Activated CD8-positive, alpha-beta memory T cell treated with anti-CD3 and anti-CD28 coated beads, Interleukin-2, amount 50 U/mL, for 4 hours (primary cell): ENCODE results near the gene NEU4.
A peak's percentile ranks its signal among the peaks of the same experiment; 100 is the strongest.
"Not testable (repeated sequence)": the region's sequence is repeated elsewhere in the genome, so short reads cannot be mapped to it uniquely, and the experiment has no call there.

Source experiments
- DNase-seq: peaks from one replicate; pipeline ENCODE4 v3.0.0-alpha.2; 2020

NEU4 gene, protein sequence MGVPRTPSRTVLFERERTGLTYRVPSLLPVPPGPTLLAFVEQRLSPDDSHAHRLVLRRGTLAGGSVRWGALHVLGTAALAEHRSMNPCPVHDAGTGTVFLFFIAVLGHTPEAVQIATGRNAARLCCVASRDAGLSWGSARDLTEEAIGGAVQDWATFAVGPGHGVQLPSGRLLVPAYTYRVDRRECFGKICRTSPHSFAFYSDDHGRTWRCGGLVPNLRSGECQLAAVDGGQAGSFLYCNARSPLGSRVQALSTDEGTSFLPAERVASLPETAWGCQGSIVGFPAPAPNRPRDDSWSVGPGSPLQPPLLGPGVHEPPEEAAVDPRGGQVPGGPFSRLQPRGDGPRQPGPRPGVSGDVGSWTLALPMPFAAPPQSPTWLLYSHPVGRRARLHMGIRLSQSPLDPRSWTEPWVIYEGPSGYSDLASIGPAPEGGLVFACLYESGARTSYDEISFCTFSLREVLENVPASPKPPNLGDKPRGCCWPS

DNA sequence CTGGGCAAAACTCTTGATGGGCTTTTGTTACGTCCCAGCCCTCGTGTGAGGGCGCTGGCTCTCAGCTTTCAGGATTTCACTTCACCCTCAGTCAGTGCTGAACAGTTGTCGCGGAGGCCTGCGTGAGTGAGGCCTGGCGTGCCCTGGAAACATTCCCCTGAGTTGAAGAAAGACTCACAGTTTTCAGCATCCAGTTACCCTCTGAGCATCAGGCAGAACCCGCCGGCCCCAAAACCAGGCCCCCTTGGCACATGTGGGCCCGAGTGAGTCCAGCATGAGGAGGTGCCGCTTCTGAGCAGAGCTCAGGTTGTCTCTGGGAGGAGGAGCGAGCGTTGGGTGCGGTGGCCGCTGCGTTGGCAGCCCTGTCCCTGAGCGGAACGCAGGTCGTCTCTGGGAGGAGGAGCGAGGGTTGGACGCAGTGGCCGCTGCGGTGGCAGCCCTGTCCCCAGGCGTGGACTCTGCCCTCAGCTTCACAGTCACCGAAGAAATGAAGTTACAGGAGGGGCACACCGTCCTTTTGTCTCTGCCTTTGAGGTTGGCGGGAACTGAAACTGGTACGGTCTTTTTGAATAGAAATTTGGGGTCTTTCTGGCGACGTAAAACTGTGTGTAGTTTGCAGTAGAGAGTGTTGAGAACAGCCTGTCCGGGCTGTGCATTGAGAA, at the start of gene NEU4:
Gene NEU4 (plus strand): TSS at position 473 of the 662 bp plus-strand sequence. CDS start 5,292 bp downstream, outside the sequence.
- no peak for DNase-seq

DNA sequence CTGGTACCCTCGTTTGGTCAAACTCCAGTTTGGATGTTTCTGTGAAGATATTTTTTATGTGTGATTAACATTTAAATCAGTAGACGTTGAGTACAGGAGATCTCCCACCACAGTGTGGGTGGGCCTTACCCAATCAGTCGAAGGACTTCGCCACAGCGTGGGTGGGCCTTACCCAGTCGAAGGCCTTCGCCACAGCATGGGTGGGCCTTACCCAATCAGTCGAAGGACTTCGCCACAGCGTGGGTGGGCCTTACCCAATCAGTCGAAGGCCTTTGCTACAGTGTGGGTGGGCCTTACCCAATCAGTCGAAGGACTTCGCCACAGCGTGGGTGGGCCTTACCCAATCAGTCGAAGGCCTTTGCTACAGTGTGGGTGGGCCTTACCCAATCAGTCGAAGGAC, 49.1 kb upstream of the NEU4 start:
- DNase-seq, result not testable (repeated sequence)

DNA sequence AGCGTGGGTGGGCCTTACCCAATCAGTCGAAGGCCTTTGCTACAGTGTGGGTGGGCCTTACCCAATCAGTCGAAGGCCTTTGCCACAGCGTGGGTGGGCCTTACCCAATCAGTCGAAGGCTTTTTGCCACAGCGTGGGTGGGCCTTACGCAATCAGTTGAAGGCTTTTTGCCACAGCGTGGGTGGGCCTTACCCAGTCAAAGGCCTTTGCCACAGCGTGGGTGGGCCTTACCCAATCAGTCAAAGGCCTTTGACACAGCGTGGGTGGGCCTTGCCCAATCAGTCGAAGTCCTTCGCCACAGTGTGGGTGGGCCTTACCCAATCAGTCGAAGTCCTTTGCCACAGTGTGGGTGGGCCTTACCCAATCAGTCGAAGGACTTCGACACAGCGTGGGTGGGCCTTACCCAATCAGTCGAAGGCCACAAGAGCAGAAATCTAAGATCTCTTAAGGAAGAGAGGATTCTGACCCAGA, 48.7 kb upstream of the NEU4 start:
- DNase-seq, result peak; percentile 9

DNA sequence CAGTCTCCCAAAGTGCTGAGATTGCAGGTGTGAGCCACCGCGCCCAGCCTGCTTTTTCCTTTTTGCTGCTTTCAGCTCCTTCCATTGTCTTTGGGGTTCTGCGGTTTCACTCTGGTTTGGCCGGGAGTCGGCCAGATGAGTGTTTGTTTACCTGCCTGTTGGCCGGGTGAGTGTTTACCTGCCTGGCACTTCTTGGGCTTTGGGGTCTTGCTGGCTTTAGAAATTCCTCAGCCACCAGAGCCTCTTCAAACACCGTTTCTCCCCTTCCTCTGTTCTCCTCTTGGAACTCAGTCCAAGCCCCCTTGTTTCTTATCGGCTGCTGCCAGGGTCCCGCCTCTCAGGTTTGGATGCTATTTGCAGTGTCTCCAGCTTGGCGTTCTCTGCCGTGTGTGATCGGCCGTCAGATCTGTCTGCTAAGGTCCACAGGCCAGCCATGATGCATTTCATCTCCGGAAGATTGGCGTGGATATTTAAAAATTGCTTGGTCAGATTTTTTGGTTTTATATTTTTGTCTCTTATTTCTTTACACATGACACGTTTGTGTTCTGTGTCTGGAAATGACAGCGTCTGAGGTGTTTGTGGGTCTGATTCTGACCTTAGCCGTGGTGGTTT, 46.6 kb upstream of the NEU4 start:
- peak; percentile 12 for DNase-seq

DNA sequence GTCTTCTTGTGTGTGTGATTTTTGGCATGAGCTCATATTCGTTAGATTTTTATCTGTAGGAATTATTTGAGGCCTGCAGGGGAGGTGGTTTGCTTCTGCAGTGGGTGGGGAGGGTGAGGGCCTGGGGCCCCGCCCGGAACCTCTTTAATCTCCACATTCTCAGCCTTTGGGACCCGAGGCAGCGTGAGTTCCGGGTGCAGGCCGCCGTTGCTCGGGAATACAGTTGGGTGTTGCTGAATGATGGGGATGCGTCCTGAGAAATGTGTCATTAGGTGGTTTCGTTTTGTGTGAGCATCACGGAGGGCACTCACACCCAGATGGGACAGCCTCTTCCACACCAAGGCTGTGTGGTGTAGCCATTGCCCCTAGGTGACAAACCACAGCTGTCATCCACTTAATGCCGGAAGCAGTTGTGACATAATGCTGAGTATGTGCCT, 46.0 kb upstream of the NEU4 start:
- peak; percentile 58 for DNase-seq

DNA sequence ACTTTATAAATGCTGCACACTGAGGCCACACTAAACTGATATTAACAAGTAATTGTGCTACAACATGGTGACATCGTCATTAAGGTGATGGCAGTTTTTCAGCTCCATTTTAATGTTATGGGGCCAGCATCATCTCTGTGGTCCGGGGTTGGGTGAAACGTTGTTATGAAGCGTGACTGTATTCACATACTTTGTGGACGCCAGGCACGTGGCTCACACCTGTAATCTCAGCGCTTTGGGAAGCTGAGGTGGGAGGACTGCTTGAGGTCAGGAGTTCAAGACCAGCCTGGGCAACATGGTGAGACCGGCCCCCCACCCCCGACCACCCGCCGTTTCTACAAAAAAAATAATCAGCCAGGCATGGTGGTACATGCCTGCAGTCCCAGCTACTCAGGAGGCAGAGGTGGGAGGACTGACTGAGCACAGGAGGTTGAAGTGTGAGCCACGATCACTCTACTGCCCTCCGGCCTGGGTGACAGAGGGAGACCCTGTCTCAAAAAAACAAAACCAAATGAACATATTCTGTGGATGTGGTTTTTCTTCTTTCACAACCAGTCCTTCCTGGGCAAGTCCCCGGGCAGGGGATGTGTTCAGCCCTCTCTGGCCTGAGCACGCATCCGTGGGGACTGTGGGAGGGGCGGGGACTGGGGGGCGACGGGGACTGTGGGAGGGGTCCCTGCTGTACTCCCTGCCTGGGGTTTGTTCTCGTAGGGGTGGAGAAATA, 45.3 kb upstream of the NEU4 start:
- no peak for DNase-seq

DNA sequence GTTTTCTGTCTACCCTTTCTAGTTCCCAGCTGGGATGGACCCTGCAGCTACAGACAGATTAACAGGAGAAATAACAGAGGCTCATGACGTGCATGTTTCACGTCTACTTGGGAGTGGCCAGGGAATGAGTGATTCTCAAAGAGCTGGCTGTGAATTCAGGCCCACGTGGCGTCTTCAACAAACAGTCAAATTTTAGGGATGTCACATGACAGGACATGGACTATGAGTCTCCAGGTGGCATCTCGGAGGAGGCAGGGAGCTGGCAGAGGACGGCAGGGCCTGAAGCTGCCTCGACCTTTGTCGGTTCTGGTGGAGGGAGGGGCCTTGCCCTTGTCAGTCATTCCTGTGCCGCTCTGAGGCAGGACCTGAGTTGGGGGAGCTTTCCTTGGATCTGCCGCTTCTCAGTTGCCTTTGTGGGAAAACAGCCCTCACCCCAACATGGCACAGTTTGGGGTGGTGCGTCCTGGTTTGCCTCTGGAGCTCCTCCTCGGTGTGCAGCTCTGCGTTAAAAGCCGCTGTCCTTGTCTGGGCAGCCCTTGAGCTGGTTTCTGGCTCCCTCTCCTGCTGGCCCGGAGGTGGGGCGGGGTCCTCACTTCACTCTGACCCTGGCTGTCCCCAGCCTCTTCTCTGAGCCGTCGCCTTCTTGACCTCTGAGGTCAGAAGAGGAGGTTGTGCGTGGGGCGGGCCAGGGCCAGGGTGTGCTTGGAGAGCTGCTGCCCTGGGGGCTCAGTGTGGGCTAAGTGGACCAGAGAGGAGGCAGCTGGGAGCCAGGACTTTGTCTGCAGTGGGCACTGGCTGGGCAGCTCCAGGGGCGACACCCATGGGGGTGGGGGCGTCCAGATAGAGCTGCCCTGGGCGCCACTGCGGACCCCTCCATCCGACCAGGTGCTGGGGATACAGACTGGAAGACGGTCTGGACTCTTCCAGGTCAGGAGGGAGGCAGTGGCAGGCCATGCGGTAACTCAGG, 44.4 kb upstream of the NEU4 start:
- no peak for DNase-seq

DNA sequence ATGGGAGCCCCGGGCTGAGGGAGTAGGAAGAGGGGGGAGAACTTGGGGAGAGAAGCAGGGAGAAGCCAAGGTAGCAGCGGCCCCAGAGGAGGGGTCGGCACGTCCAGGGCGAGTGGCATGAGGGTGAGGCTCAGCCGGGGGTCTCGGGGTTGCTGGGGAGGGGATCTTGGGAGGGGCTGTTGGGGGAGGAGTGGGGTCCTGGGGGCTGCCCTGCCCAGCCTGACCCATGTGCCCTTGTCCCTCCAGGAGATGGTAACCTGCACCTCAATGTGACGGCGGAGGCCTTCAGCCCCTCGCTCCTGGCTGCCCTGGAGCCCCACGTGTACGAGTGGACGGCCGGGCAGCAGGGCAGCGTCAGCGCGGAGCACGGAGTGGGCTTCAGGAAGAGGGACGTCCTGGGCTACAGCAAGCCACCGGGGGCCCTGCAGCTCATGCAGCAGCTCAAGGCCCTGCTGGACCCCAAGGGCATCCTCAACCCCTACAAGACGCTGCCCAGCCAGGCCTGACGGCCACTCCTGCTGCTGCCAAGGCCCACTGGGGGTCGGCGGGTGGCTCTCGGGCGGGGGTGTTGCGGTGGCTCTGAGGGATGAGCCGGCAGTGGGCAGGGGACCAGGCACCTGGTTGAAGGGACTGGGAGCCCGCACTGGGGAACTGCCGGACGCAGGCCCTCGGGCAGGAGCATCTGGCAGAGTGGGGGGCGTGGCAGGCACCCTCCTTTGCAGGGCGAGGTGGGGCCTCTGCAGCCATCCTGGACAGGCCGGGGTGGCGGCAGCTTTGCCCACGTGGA, 41.3 kb upstream of the NEU4 start:
- DNase-seq, result no peak

DNA sequence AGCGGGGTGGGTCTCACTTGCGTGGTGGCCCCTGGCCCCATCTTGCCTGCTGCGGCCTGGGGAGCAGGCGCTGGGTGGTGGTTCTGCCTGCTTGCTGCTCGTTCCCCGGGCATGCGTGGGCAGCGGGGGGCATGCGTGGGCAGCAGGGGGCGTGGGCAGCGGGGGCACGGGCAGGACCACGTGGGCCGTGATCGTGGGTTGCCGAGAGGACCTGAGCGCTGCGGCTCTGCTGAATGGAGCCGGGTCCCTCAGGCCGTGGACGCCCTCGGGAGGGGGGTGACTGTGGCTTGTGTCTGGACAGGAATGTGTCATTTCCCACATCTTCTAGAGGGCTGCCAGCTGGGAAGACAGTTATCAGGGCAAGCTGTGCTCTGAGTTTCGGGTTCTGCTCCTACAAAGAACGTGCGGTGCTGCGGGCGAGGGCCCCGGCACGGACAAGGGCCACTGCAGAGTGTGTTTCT, 40.7 kb upstream of the NEU4 start:
- DNase-seq, result no peak

DNA sequence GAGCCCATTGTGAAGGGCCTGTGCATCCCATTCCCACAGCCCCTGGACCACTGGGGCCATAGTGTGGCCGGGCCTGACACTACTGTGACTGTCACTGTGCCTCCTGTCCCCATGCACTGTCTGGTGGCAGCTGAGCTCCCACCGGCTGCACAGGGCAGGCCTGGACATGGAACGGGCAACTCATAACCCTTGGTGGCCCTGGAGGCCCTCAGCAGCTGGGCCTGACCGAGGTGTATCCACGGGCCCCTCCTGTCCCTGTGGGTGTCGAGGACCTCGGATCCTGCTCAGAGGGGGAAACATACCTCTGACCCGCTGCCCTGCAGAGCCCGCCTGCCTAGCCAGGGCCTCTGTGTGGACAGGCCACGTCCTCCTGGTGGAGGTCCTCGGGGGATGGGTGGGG, 40.1 kb upstream of the NEU4 start:
- DNase-seq, result no peak

DNA sequence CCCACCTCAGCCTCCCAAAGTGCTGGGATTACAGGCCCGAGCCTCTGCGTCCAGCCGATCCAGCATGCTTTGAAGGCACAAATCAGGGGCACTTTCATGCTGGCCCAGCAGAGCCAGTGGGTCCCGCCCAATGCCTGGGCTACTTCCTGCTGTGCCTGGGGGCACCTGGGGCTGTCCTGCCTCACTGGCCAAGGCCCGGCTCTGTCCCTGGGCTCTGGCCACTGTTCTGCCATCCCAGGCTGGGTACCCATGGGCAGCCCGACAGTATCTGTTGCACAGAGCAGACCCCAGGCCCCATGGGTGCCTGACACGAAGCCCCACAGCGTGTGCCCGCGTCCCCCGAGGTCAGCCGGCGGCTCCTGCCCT, 39.2 kb upstream of the NEU4 start:
- no peak for DNase-seq

DNA sequence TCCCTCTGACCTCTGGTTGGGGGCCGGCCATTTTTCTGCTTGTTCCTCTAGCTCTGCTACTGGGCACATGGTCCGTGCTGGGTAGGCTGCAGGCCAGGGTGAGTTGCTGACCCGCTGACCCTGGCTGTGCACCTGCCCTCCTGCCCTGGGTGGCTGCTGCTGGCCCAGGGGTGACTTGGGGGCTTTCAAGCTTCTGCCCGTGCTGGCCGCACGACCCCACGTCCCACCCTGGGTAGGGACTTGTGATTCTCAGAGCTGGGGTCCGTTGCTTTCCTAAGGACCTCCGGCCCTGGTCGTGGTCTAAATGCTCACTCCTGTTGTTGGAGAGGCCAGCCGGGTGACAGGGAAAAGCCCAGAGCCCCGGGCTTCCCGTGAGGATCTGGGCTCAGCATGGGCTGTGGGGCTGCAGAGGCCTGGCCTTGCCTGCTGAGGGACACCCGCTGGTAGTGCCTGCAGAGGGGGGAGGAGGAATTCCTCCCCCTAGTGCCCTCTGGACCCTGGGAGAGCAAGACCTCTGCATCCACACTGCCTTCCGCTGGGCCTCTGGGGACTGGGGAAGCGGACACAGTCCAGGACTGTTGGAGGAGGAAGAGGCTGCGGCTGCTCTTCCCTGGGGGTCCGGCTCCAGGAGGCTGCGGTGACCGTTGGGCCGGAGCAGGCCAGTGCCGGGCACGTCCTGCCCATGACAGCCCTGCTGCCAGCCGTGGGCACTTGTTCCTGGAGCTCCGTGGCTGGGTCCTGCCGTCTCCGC, 38.6 kb upstream of the NEU4 start:
- no peak for DNase-seq

DNA sequence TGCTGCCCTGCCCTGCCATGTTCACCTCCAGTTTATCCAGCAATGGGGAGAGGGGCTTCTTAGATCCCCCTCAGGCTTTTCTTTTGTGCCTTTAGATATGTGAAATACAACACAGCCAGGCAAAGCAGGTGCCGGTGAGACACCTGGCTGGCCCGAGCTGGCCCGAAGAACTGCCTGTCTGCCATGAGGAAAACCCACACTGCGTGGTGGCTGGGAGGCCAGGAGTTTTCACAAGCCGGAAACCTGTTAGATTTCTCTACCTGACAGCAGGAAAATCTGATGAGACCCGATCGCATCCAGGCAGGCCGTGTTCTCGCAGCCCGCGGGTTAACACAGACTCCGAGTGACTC, 38.1 kb upstream of the NEU4 start:
- no peak for DNase-seq

DNA sequence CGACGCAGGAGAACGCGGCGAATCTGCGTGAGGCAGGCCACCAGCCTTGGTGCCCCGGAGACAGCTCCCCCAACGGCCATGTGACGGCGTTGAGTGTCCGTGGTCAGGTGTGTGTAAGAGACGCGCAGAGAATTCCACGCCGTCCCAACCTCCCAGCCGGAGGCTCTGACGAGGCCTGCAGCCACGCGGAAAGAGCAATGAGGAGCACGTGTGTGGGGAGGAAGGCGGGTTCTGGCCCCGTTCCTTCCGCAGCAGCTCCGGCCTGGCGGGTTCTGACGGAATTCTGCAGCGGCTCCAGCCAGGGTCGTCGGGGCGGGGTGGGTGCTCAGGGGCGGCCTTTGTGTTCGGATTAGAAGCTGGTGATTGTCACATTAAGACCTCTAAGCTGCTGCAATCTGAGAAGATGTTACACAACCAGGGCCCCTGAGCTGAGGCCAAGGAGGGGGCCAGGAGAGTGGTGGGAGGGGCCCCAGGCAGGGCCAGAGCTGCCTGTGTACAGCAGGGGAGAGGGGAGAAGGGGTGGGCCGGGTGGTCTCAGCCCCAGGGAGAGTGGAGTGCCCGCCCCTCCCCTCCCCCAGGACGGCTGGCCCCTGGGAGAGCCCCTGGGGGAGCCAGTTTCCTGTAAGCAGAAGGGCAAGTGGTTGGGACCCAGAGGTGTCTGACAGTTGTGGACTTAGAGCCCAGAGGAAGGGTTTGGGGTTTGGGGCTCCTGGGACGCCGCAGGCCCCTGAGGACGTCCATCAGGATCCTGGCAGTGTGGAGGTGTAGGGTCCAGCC, 37.5 kb upstream of the NEU4 start:
- no peak for DNase-seq

DNA sequence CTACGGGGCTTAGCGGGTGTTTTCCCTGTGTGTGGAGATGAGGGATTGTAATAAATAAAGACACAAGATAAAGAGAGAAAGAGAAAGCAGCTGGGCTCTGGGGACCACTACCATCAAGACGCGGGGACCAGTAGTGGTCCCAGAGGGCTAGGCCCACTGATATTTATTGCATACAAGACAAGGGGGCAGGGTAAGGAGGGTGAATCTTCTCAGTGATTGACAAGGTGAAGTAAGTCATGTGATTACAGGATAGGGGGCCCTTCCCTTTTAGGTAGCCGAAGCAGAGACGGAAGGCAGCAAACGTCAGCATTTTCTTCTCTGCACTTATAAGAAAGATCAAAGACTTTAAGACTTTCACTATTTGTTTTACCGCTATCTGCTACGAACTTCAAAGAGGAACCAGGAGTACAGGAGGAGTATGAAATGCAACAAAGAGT, 36.9 kb upstream of the NEU4 start:
- DNase-seq, result no peak

DNA sequence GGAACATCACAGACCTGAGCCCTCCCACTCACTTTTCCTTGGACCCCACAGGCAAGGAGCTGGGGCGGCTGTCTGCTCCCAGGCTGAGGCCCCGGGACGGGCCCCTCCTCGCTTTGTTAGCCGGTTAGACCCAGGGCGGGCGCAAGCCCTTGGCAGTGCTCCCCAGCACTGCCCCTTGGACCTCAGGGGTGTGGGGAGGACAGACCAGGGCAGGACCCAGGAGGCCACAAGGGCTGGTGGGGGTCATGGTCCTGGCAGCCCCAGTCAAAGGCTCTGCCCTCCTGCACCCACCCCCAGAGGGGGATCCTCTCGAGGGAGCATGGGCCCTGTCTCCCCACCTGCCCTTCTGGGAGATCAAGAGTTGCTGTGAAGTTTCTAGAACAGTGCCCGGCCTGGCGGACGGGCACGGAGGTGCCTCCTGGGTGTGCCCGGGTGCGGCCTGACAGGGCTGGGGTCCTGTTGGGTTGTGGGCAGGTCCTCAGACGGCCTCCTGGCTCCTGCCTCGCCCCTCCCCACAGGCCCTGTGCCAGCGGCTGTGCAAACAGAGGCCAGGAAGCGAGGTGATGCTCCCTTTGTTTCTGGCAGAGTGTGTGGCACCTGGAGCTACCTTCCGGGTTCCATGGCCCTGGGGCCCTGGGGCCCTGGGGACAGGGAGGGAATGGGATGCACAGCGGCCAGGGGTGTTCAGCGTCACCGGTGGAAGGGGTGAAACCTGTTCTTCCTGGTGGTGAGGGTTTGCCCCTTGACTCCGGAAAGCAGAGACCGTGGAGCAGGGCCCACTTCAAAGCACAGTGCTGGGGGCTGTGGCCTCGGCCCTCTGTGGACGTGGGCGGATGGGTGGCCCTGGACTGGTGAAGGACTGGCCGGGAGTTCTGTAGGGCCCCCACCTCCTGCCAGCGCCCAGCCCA, 35.2 kb upstream of the NEU4 start:
- DNase-seq, result no peak

DNA sequence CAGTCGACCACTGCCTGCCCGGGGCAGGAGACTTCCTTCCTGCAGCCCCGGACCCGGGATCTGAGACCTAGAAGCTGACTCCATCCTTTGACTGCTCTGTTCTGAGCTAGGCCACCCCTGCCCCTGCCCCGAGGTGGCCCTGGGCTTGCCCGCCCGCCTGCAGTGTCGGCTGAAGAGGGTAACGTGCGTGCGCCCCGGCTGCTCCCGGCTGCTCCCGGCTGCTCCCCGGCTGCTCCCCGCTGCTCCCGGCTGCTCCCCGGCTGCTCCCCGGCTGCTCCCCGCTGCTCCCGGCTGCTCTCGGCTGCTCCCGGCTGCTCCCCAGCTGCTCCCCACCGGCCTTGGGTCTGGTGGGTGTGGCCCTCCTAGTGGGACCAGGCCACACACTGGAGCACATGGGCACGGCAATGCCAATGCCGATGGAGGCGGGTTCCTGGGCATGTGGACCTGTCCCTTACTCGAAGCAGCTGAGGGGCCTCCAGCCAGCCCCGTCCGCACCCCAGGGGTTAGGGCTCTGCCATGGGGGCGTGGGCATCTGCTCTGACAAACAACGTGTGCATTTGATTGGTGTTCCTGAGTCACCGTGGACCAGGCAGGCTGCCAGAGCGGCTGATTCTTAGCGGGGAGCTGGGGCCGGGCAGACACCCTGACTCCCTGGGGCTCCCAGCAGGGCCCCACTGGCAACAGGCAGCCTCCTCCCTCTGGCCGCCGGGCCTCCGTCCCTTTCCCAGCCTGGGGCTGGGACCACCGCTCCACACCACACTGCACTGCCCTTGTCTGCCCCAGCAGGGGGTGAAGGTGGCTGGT, 34.4 kb upstream of the NEU4 start:
- DNase-seq, result no peak
